ENCODE results near the gene CERCAM.

The CERCAM gene, protein sequence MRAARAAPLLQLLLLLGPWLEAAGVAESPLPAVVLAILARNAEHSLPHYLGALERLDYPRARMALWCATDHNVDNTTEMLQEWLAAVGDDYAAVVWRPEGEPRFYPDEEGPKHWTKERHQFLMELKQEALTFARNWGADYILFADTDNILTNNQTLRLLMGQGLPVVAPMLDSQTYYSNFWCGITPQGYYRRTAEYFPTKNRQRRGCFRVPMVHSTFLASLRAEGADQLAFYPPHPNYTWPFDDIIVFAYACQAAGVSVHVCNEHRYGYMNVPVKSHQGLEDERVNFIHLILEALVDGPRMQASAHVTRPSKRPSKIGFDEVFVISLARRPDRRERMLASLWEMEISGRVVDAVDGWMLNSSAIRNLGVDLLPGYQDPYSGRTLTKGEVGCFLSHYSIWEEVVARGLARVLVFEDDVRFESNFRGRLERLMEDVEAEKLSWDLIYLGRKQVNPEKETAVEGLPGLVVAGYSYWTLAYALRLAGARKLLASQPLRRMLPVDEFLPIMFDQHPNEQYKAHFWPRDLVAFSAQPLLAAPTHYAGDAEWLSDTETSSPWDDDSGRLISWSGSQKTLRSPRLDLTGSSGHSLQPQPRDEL

DNA sequence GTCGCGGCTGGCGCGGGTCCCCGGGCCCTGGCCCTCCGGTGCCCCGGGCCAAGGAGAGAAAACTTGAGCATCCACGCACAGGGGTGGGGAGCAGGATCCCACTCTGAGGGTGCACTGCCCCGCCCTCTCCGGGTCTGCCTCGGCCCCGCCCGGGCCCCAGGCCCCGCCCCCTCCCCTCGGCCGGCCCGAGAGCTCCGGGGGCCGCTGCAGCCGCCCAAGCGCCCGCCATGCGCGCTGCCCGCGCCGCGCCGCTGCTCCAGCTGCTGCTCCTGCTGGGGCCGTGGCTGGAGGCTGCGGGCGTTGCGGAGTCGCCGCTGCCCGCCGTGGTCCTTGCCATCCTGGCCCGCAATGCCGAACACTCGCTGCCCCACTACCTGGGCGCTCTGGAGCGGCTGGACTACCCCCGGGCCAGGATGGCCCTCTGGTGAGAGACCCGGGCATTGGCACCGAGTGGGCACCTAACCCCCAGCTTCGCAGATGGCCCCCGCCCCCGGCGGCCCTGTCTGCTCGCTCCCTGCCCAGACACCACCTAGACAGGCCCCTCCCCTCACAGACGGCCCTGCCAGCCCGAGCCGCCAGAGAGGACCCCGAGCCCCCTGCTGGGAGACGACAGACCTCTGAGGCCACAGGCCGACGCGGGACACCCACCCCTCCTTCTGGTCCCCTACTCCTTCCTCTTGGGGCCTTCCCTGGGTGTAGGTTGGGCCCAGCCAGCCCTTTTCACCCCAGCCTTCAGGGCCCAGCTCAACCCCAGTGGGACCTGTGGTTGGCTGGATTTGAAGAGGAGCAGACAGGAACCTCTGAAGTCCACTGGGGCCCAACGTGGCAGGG lies at the start of gene CERCAM:
TSS of gene CERCAM (plus strand) at position 207 of the 831 bp plus-strand sequence. CDS start at position 228, 21 bp downstream.
- peak; percentile 78 for DNase-seq

DNA sequence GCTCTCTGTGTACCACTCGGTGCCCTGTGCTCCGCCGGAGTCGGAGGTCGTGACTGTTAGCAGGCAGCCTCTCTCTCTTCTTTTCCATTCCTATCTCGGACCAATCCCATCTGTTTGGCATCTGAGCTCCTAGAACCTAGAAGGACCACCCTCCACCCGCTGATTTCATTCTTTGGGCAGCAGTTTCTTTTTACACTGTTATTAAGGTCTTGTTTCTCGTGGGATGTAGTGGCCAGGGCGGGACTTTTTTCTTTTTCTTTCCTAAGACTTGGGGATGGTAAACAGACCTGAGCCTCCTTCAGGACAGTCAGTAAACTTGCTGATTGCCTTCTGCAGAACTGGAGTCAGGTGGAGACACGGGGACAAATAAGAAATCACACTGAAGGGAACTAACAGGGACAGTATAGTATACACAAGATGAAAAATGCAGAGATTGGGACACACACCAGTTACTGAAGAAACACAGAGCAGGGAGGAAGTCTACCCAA lies 49.0 kb upstream of the CERCAM start:
- DNase-seq, result no peak

DNA sequence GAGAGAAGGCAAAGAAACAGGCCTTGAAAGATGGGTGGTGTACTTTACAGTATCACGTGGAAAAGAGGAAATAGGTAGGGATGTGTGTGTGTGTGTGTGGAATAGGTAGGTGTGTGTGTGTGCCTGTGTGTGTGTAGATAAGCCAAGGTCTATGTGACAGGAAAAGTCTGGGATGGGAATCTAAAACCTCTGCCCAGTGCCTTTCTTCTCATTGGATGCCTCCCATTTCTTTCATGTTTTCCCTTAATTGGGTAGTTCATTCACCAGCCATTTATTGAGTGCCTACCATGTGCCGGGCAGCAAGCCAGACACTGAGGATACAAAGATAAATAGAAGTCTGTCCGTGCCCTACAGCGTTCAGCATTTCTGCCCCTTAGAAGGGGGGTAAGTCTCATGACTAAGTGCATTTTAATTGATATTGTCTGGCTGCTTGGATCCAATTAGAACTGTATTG lies 48.4 kb upstream of the CERCAM start:
- no peak for DNase-seq

DNA sequence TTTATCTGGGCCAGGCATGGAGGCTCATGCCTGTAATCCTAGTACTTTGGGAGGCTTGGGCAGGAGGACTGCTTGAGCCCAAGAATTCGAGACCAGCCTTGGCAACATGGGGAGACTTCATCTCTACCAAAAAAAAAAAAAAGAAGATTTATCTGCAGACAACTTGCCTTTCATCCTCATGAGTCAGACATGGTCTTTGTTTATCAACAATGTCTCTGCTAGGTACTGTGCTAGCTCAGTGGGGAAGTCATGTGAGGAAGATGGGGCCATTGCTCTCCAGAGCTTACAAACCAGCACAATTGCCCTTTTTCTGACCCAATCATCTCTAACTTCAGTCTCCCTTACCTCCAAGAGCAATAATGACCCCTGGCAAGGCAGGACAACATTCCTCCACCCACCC lies 47.9 kb upstream of the CERCAM start:
- DNase-seq, result no peak

DNA sequence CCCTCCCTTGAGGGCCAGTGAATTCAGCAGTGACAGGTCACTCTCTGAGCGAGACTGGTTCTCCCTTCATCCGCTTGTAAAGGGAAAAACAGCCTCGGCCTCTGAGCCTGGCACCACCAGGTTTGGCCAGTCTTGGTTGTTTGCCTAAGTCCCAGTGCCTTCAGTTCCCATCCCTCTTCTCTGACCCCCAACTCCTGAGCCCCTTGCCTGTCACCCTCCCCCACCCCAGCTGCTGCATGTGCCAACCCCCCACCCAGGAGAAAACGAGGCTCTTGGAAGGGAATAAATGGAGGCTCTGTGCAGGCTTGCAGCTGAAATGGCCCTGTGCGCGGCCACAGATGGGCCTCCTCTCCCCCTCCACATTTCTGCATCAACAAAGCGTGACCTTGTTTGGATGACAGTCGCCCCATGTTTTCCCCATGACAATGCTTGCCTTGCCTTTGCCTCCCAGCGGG lies 46.4 kb upstream of the CERCAM start:
- no peak for DNase-seq

DNA sequence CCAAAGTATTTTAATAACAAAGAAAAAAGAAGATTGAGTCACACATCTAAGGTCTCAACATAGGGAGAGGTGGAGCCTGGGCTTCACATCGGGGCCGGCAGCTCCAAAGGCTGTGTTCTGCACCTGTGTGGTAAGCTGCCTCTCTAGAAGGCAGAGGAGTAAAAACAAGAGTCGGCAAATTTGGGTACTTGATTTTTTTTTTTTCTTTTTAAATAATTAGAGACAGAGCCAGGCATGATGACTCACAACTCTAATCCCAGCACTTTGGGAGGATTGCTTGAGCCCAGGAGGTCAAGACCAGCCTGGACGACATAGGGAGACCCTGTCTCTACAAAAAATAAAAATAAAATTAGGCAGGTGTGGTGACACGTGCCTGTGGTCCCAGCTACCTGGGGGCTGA lies 44.8 kb upstream of the CERCAM start:
- no peak for DNase-seq

DNA sequence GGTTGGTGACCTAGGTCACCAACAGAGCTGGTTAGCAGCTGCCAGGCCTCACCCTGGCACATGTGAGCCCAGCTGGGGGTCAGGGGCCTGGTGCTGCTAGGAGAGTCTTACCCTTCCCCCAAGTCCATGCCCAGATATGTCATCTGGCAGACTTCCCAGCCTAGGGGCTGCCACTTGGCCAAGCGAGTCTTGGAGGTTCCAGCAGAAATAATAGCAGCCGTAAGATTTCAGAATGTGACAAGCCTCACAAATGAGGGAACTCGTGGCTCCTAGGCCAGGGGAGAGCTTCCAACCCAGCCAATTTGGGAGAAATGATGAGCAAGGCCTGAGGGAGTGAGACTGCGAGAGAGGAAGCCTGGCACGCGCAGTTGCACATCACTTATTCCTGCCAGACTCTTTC lies 38.4 kb upstream of the CERCAM start:
- DNase-seq, result no peak

DNA sequence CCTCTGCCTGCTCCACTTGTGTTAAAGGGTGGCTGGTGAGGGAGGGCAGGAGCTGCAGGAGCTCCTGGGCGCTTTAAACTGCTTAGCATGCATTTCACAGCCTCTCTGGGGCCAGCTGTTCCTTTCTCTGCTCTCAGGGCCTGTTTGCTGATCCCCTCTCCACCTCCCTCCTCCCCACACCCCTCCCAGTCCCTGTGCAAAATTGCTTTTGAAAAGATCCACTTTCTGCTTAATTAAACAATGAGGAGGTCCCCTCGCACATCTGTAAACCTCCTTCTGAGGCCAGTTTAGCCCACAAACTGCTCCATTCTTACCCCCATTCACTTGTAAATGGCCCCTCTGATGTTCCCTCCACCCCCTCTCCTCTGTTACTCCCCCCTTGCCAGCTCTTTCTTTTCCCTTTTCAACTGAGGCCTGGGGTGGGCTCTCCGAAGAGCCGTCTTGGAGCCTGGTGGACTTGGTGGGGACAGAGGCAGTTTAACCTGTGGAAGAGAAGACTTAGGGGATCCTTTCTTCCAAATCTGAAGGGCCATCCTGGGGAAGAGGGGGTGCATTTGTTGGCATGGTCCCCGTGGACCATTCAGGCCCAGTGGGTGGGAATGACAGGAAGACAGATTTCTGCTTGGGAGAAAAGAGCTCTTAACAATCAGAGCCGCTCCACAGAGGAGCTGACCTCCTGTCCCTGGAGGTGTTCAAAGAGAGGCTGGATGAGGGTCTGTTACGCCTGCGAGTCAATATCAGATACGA lies 37.5 kb upstream of the CERCAM start:
- DNase-seq, result no peak

DNA sequence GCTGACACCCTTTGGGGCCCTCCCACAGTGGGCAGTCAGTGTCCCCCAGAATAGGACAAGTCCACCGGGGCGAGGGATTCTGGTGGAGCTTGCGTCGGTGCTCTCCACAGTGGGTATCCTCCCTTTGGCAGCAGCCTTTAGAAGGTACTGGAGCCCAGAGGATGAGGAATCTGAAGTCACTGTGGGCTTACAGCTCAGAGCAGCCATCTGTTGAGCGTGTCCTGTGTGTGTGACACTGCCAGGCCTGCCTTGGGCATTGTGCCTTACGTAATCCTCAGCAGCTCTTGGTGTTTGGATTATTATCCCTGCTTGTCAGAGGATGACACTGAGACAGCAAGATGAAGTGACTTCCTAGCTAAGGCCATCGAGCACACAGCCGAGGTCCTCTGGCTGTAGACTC lies 36.9 kb upstream of the CERCAM start:
- no peak for DNase-seq

DNA sequence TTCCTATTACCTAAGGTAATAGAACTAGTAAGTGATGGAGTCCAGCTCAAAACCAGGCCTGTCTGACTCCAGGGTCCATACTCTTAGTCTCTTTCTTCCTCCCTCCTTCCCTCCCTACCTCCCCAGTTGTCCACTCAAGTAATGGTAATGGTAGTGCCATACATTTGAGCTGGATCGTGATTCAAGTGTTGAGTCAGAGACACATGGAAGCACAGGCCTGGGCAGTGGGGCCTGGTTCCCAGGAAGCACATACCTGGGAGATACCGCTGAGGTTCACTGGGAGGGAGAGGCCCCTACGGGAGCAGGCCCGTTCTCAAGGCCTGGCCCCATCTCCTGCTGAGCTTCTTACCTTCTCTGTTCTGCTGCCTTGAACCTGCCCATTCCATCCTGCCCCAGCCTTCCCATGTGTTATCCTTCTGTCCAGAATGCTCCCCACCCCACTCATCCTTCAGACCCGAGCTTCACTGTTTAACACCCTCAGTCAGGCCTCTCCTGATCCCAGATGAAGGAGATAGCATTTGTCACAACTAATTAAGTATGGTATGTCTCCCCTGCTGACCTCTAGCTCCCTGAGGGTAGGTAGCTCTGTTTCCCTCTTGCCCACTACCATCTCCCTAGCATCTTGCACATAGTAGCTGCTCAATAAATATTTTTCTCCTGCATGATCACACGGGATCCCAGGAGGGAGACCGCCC lies 35.7 kb upstream of the CERCAM start:
- DNase-seq, result no peak

DNA sequence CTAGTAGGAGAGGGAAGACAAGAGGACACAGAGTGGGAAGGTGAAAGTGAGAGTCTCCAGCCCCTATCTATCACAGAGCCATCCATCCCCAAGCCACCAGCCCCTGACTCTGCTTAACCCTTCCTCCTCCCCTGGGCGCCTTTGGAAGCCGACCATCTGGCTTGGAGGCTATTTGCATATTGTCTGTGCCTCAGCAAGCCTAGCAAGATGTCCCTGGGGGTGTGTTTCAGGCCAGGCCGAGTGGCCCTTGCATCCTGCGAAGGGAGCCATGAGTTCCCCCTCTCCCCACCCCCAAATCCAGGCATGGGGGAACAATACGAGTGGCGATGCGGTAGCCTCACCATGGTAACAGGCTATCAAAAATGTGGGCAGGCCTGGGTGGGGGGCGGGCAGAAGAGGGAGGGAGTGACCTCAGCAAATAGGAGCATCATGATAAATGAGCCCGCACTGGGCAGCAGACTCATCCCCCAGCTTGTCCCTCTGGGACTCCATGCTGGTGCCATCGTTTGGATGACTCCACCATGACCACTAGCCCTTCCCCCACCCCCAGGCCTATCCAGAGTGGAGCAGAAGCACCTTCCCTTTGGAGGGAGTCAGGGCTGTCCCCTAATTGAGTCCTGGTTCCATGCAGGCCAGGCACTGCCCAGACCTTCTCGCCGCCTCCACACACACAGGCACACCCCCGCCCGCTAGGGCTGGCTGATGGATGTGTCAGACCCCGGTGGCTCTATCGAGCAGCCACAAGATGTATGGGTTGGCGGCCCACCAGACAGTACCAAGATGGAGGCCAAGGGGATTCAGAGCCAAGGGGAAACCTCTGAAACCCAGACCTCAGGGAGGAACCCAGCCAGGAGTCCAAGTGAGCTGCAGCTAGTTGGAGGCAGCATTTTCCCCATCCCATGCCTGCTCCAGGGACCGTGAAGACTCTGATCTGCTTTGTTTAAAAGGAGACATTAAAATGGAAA lies 34.9 kb upstream of the CERCAM start:
- no peak for DNase-seq

DNA sequence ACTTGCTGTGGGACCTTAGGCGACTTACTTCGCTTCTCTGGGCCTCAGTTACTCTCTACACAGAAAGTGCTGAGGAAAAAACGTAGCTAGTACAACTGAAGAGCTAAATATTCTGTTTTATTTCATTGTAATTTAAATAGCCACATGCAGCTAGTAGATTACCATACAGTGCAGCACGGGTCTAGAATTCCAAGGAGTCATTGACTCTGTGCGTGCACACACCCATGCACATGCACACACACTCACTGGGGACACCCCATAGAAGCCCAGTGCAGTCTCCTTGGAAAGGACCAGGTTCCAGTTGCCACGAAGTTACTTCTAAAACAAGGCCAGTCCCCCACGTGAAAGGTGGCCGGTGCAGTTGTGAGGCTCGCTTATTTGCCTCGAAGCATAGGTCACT lies 32.5 kb upstream of the CERCAM start:
- DNase-seq, result no peak

DNA sequence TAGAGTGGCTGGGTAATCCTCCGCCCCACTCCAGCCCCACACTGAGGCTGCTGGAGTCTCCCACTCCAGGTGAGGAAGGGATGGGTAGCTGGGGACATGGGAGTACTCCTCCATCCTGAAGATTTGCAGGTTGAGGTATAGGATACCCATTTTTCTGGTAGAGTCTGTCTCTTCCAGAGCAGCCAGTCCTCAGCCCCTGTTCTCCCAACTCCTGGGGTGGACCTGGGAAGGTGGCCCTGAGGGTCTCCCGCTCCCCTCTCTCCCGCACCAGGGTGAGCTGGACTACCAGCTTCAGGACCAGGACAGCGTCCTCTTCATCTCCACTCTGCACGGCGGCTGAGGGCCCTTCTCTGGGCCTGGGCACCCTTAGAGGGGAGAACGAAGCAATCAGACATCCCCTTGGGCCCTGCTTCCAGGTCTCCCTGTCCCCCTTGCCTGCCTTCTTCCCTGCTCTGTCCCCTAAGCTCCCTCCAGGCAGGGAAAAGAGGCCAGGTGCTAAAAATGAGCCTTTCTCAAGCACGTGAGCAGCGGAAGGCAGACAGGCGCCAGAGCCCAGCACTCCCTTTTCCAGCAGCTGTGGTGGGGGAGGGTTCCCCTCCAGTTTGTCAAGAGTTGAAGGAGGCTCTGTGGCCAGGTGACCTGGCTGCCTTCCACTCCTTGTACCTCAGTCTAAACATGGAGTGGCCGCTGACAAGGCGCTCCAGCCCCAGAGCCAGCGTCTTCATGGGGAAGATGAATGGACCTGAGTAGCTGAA lies 31.1 kb upstream of the CERCAM start:
- DNase-seq, result no peak

DNA sequence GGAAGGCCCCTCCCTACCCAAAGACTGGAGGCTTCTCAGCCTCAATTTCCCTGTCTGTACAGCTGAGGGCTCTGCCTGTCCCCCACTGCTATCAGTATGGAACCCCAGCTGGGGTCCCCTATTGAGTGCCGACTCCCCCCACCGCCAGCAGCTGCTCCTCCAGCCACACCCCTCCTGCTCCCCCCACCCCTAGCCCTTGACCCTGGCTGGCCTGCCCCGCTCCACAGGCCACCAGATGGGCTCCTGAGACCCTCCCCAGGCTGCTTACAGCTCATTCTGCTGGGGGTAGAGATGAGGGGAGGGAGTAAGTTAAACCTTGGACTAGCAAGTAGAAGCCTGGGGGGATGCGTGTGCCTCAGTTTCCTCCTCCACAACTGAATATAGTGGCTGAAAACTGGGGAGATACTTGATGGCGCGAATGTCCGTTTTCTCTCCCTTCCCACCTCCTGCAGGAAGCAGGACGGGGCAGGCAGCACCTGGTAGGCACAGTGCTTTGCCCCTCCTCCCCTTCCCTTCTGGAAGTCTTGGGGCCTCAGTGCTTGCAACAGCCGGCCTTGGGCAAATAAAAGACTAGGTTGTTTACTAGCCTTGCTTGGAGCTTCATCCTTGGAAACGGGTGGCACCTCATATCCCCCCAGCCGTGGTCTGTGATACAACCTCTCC lies 30.4 kb upstream of the CERCAM start:
- DNase-seq, result no peak

DNA sequence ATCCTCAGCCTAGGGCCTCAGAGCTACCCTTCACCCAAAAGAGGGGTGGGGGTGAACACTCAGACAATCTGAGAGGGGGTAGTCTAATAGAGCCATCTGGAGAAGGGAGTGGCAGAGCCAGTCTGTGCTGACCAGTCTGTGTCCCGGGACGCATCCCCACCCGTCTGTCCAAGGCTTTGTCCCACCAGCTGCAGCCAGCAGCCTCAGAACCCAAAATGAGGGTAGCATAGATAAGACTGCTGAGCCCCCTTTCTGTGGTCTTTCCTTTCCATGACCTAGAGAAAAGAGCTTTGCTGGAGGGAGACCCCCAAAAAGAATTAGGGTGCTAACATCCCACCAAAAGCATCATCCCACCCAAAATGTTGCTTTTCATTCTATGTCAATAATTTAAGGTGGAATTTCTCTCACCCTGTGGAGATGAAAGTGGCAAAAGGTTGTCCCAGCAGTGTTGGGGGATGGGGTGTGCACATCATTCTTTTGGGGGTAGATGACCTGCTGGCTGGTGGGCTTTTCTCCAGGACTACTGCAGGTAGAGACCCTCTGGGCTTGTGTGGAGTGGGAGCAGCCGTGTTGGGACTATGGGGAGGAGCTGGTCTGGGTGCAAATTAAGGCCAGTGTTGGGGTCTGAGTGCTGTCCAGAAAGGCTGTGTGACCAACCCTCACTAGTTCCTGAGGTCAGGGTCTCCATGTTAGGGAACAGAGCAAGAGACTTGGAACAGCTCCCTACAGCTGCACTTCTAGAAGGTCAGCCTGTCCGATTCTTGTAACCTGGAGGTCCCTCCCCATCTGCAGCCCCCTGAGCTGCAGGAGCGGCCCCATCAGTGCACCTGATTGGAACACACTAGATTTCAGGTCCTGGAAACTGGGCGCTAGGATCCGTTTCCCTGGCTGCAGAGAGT lies 29.6 kb upstream of the CERCAM start:
- DNase-seq, result no peak

DNA sequence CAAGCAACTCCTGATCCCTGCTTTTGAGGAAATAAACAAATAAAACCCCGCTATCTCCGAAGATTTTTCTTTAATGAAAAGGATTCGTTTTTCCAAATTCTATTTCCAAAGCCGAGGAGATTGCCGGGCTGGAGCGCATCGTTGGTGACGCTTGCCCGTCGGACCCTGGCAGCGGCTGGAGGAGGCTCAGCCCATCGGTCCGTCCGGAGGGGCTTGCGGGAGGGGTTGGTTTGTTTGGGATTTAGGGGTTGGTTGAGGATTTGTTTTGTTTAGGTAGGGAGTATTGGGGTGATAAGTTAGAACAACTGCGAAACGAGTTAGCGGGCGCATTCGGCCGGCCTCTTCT lies 28.7 kb upstream of the CERCAM start:
- no peak for DNase-seq

DNA sequence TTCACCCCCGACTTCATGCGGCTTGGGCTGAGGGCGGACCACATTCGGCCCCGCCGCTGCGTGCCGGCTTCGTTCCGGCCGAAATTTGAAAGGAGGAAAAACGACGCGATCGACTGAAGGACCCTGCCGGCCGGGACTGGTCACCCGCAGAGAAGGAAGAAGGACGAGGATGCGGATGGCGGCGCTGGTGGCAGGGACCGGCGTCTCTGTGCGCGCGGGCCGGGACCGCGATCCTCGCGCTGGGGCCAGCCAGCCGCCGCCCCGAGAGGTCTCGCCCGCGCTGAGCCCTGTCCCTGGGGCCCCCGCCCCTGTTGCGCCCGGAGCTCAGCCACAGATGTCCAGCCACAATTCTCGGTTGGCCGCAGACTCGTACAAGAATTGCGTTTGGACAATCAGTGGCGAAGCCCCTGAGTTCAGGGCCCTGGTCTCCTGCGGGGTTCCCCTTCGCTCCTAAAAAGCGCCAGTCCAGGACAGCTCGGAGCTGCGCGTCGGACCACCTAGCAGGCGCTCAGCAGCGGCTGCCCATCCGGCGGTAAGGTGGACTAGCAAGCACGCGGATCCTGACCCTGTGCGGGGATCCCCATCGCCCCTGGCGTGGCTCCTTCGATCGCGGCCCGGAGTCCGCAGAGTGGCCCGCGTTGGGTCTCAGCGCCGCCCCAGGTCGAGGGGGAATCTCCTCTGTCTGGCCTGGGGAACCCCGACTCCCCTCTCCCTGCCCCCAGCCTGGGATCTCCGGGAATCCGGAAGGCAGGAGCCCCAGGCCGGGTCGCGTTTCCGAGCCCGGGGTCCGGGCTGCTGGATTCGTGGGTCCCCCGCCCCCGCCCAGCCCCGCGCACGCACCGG lies 28.1 kb upstream of the CERCAM start:
- DNase-seq, result no peak

Measured in activated CD8-positive, alpha-beta memory T cell treated with anti-CD3 and anti-CD28 coated beads, Interleukin-2, amount 50 U/mL, for 48 hours (primary cell).